Daoy (cell line): Measurements from ENCODE around the gene PHF24. TPM values are rescaled to one million over a fixed set of nuclear protein-coding genes. Genes with fewer than 3 reads are reported as not detected.
"Not testable (repeated sequence)": the region's sequence is repeated elsewhere in the genome, so short reads cannot be mapped to it uniquely, and the experiment has no call there.

Experiments
- DNase-seq: peaks from one replicate; pipeline ENCODE4 v3.0.0-alpha.2; 2015; ENCODE audit warnings: low read depth
- total RNA-seq: library from RNA; depleted of rRNA; stranded (reverse); fragments of >200 nt; shearing (Covaris generic); gene quantifications from 2 replicates; pipeline ENCODE4 v1.2.3, GENCODE V29; 2014; rRNA removed

PHF24 gene
- 0.11 TPM in 1 of 2 replicates, not detected in the other for total RNA-seq

DNA sequence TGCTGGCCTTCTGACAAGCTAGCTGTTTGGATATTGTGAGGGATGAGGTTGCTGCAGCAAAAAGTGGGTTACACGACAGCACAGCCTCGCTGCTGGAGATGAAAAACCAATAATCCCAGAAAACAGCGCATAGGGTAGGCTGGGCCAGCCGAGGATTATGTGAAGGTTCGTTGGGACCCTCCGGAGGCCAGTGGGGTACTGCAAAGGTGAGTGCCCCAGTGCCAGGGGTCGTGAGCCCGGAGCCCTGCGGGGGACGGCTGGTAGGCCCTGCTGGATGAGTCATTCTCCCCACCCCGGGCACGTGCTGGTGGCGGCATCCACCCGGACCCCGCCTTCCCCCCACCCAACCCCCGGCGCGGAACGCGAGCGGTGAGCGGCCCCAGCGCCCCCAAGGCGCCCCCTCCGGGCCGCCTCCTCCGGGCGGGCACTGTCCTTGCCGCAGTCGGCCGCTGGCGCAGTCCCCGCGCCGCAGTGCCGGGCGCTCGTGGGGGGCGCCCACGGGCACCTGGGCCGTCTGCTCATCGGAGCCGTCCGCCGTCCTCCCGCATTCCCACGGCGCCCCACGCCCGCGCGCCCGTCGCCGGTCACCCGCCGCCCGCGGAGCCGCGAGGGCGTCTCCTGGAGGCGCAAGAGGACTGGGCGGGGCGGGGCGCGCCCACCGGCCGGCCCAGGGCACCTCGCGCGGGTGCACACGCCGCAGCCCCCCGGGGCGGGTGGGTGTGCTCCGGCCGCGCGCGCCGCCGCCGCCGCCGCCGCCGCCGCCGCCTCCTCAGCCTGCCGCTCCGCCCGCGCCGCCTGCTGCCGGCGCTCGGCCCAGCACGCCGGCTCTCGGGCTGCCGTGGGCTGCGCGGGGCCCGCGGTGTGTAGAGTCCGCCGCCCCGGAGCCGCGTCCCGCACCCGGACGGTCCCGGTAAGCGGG is at the start of gene PHF24:
TSS of gene PHF24 (plus strand) at position 794 of the 919 bp plus-strand sequence. CDS start 13,014 bp downstream, outside the sequence.
- DNase-seq = peak; percentile 42

GRCh38 chr9:34927061-34927460 is 31.0 kb upstream of the PHF24 start:
- DNase-seq = peak; percentile 7

DNA sequence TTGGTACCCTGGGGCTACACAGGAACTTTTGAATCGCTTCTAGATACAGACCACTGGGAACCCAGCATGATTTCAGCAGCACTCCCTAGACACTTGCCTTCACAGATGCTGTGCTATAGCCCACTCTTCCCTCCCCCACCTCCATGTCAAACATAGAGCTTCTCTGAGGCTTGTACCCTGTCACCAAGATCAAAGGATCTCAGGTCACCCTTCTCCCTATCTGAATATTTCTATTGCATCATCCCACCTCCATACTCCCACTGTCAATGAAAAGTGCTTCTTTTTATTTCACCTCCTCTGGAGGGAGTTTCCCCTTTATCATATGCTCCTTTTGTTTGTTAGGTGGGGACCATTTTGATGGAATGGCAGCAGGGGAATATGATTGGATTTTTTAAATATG is 29.2 kb upstream of the PHF24 start:
- DNase-seq = no peak

GRCh38 chr9:34929506-34930102 is 28.5 kb upstream of the PHF24 start:
- peak; percentile 45 for DNase-seq

DNA sequence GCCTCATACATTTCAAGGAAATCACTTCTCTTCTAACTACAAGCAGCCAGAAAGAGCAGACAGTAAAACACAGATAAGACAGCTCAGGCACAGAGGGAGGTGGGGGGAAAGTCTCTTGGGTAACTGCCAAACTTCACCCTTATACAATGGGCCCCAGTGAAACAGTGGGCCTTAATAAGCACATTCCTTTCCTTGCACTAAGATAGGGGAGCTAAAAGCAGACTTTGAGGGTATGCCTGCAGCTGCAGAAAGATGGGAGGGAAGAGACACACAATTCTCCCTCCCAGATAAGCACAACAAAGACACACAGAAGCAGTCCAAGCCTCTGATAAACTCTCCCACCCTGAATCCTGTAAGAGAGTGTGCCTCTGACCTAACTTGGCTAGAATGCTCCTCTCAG is 18.1 kb upstream of the PHF24 start:
- DNase-seq = not testable (repeated sequence)

GRCh38 chr9:34948451-34948850 is 9.6 kb upstream of the PHF24 start:
- no peak for DNase-seq

- DNase-seq = no peak
Measured at GRCh38 chr9:34954225-34954624, 3.9 kb upstream of the PHF24 start.

DNA sequence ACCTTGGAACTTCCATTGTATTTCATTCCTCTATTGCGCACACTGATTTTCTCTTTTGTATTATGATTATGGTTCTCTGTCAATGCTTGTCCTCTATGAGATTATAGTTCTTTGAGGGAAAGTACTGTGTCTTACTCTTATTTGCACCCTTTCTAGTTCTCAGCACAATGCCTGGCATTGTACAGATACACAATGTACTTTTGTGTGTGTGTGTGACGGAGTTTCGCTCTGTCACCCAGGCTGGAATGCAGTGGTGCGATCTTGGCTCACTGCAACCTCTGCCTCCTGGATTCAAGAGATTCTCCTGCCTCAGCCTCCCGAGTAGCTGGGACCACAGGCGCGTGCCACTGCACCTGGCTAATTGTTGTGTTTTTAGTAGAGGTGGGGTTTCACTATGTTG is 2.0 kb upstream of the PHF24 start:
- DNase-seq = not testable (repeated sequence)

- DNase-seq = no peak
Measured at GRCh38 chr9:34956648-34957047, 1.4 kb upstream of the PHF24 start.

DNA sequence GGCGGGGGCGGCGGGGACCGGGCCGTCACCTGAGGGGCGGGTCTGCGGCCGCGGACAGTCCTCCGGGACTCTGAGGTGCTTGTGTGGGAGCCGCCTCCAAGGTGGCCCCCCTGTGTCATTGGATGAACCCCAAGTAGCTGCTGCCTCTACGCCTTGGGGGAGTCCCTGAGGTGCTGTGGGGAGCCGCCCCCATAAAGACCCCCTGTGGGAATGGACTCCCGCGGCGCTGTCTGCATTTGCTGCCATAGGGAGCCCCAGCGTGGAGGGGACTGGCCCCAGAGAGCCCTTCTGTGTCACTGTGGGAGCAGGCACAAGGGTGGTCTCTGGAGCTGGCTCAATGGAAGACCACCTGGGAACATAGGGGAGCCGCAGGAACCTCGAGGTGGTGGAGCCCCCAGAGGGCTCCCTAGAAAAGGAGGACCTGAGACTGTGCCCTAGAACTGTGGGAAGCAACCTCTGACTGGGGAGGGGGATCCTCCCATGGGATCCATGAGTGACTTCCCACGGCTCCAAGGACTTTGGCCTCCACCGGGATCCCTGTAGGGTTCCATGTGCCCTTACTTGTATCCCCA is 412 bp downstream of the PHF24 start:
- DNase-seq = no peak

GRCh38 chr9:34959461-34959860 is 1.4 kb downstream of the PHF24 start:
- DNase-seq = no peak

GRCh38 chr9:34961574-34962490 is 3.7 kb downstream of the PHF24 start:
- DNase-seq = peak; percentile 89

- DNase-seq = peak; percentile 22
Measured at GRCh38 chr9:34962546-34962945, 4.5 kb downstream of the PHF24 start.

DNA sequence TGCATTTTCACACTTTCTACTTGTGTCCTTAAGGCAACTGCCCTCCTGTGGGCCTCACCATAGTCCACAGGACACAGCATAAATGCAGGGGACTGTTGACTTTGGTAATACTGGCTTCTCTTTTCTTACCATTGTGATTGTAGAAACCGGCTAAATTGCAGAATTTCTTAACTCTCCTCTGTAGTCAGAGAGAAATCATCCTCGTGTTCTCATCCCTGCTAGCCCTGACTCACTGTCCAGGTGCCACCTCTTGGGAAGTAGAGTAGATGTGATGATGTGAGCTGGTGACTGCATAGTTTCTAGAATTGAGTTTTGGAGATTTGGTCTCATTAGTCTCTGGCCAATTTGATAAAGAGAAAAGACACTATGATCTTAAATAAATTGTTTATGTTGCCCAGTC is 5.5 kb downstream of the PHF24 start:
- DNase-seq = no peak

DNA sequence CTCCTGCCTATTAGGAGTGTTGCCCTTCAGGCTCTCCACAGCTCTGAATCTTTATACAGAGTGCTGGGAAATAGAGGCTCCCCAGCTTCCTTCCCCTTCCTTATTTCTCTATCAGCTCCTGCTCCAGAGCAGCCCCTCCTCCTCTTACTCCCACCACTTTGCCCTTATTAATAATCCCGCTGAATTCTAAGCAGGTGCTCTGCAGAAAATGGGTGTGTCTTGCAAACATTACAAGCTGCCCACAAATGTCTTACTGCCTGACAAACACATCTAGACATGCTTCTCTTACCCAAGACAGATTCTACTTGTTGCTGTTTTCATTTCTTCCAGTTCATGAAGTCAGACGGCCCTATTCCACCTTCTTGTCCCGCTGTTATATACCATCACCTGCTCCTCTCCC is 6.4 kb downstream of the PHF24 start:
- DNase-seq = no peak

DNA sequence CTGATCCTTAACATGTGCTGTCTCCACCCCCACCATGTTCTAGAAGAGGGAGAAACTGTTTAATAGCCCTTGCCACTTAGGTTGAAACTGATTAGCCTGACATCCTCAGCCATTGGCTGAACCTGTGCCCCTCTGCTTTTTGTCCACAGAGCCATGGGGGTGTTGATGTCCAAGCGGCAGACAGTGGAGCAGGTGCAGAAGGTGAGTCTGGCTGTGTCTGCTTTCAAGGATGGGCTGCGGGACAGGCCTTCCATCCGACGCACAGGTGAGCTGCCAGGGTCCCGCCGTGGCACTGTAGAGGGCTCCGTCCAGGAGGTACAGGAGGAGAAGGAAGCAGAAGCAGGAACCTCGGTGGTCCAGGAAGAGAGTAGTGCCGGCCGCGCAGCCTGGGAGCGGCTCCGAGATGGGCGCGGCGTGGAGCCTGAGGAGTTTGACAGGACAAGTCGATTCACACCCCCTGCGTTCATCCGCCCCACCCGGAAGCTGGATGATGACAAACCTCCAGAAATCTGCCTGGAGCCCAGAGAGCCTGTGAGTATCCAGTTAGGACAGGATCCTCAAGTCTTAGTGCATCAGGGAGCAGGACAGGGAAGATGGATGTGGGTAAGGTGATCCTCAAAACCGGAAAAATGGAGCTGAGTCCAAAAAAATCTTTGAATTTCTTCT is 13.2 kb downstream of the PHF24 start:
- DNase-seq = no peak

DNA sequence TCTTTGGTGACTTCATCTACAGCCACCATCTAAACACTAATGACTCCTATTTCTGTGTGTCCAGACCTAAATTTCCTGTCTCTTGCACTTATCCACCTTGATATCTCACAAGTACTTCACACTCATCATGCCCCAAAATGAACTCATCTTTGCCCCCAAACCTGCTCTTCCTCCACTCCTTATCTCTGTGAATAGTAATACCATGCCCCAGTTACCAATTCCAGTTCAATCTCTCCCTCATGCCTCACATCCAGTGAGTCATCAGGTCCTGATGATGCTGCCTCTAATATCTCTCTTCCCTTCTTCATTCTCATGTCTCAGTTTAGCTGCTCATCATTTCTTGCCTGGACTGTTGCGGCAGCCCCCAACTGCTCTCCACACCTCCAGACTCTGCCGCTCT is 16.6 kb downstream of the PHF24 start:
- DNase-seq = no peak

- DNase-seq = no peak
Measured at GRCh38 chr9:34976441-34976840, 18.4 kb downstream of the PHF24 start.

GRCh38 chr9:34976992-34977391 is 18.9 kb downstream of the PHF24 start:
- no peak for DNase-seq

DNA sequence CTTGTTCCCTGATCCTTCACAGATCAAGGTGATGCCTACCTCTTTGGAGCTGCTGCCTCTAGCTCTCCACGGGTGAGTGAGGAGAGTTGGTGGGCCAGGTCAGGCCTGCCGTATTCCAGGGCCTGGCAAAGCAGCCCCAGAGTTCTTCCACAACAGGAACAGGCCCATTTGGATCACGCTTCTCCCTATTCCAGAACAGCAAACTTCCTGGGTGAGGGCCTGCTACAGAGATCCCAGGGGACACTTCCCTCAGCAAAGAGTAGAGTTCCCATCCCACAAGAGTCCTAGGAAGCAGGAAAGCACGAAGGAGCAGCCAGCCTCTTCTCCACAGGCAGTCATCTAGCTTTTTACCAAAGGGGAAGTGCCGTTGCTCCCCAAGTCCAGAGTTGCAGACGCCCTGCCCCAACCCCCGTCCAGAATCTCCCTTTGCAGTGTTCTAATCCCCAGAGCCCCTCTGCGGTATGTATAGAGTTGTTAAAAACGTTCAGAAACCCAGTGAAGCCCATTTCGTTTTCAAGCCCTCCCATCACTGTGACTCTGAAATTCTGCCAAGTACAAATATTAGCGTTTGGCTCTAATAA is 22.2 kb downstream of the PHF24 start:
- DNase-seq = no peak

DNA sequence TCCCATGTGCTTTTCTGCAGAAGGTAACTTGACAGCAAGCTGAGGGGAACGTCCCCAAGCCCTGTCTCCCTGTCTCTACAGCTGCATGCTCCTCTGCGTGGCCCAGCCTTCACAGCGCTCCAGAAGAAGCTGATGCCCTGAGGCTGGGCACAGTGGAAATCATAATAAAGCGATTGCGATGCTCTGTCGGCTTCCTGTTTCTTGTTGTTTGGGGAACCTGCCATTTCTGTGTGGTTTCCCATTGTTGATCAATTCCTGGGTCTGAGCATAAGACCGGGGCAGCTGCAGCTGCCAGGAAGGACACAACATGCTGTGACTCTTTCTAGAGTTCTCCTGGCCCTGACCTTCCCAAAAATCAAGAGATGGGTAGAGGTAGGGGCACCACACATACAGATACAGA is 24.3 kb downstream of the PHF24 start:
- DNase-seq = no peak
